G401 (cell line): ENCODE results near the gene FAAH. TPM values are rescaled to one million over a fixed set of nuclear protein-coding genes. Genes with fewer than 3 reads are reported as not detected.

Experiments used
- DNase-seq: peaks from one replicate; pipeline ENCODE4 v3.0.0-alpha.2; 2015; ENCODE audit warnings: low spot score
- in situ Hi-C: cut with HindIII; loops from 2 replicates; pipeline ENCODE4 v1.10.0; 2016; ENCODE audit warnings: low sequenced_read_pairs, mixed read lengths
- total RNA-seq: library from RNA; depleted of rRNA; stranded (reverse); fragments of >200 nt; shearing (Covaris generic); gene quantifications from 2 replicates; pipeline ENCODE4 v1.2.3, GENCODE V29; 2014

Gene FAAH
- total RNA-seq, 1 experiment from 2014 or later = not detected

GRCh38 chr1:46396441-46397398 is 2.6 kb downstream of the FAAH start:
- no peak for DNase-seq
- in situ Hi-C loops = no loop called here

GRCh38 chr1:46399307-46399706 is 5.2 kb downstream of the FAAH start:
- DNase-seq = no peak
- in situ Hi-C loops = no loop called here

GRCh38 chr1:46400421-46400820 is 6.3 kb downstream of the FAAH start:
- in situ Hi-C loops = no loop called here
- DNase-seq = no peak

GRCh38 chr1:46401154-46401913 is 7.2 kb downstream of the FAAH start:
- in situ Hi-C loops = no loop called here
- peak; percentile 17 for DNase-seq

- in situ Hi-C loops = no loop called here
- peak; percentile 98 for DNase-seq
These were observed 8.0 kb downstream of the FAAH start for GRCh38 chr1:46401964-46402626.

- DNase-seq = no peak
- in situ Hi-C loops = no loop called here
These were observed 9.8 kb downstream of the FAAH start for GRCh38 chr1:46403916-46404315.

GRCh38 chr1:46404482-46405196 is 10.5 kb downstream of the FAAH start:
- no peak for DNase-seq

GRCh38 chr1:46405197-46405555 is 11.1 kb downstream of the FAAH start:
- in situ Hi-C loops = no loop called here
- DNase-seq = no peak

More at GRCh38 chr1:46404482-46405196, 10.5 kb downstream of the FAAH start:
- in situ Hi-C loops = no loop called here

- no peak for DNase-seq
- in situ Hi-C loops = no loop called here
These were observed 11.6 kb downstream of the FAAH start for GRCh38 chr1:46405724-46406123.

GRCh38 chr1:46406881-46407608 is 12.9 kb downstream of the FAAH start:
- in situ Hi-C loops = no loop called here
- peak; percentile 27 for DNase-seq

- DNase-seq = no peak
- in situ Hi-C loops = no loop called here
These were observed 13.5 kb downstream of the FAAH start for GRCh38 chr1:46407636-46408035.

- in situ Hi-C loops = no loop called here
These were observed 14.4 kb downstream of the FAAH start for GRCh38 chr1:46408356-46409062.

GRCh38 chr1:46409063-46409372 is 14.9 kb downstream of the FAAH start:
- in situ Hi-C loops = no loop called here
- no peak for DNase-seq

More at GRCh38 chr1:46408356-46409062, 14.4 kb downstream of the FAAH start:
- no peak for DNase-seq

GRCh38 chr1:46410156-46411009 is 16.3 kb downstream of the FAAH start:
- no peak for DNase-seq
- in situ Hi-C loops = no loop called here

GRCh38 chr1:46411010-46411405 is 16.9 kb downstream of the FAAH start:
- in situ Hi-C loops = no loop called here

GRCh38 chr1:46411601-46412341 is 17.7 kb downstream of the FAAH start:
- in situ Hi-C loops = no loop called here
- DNase-seq = no peak

More at GRCh38 chr1:46411010-46411405, 16.9 kb downstream of the FAAH start:
- no peak for DNase-seq
